HEK293 (cell line): ENCODE results near the gene GOLIM4.

Source experiments
- ZNF174 ChIP-seq: fragments of 450-650 bp; formaldehyde crosslinking; IDR thresholded peaks from 2 replicates; pipeline ENCODE4 v1.5.0; 2017; ENCODE audit warnings: missing biosample characterization, mild to moderate bottlenecking, missing genetic modification characterization
- ZNF214 ChIP-seq: fragments of 450-650 bp; formaldehyde crosslinking; IDR thresholded peaks from 2 replicates; pipeline ENCODE4 v1.5.1; 2017; ENCODE audit warnings: missing biosample characterization, mild to moderate bottlenecking, missing genetic modification characterization, borderline replicate concordance
- ZNF830 ChIP-seq: fragments of 450-650 bp; IDR thresholded peaks from 2 replicates; pipeline ENCODE4 v1.5.0; 2018; ENCODE audit warnings: missing biosample characterization, missing genetic modification characterization, low read depth, mild to moderate bottlenecking, moderate library complexity
- TF ChIP-seq, protein P1 (sequence below): fragments of 450-650 bp; formaldehyde crosslinking; IDR thresholded peaks from 2 replicates; pipeline ENCODE4 v1.5.1; 2016; ENCODE audit warnings: missing biosample characterization, missing genetic modification characterization
- TF ChIP-seq, protein P2 (sequence below): fragments of 450-650 bp; formaldehyde crosslinking; IDR thresholded peaks from 2 replicates; pipeline ENCODE4 v1.5.1; 2016; ENCODE audit warnings: missing biosample characterization, missing genetic modification characterization
- TF ChIP-seq, protein P3 (sequence below): fragments of 450-650 bp; formaldehyde crosslinking; IDR thresholded peaks from 2 replicates; pipeline ENCODE4 v1.5.1; 2016; ENCODE audit warnings: missing biosample characterization, missing genetic modification characterization

DNA sequence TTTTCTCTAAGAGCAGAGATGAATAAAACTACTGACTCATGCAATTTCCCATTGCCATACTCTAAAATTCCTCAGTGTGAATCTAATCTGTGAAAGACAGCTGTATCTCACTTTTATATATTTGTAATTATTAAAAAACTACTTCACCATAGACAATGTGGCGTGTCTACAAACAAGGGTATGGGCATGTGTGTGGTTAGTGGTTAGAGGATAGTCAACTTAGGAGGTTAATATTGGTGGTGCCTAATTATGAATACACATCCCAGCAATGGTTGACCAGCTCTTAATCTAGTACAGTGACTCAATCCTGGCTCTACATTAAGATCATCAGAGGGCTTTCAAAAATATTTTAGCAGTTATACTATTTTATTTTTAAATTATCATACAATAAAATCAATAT is 94.5 kb downstream of the GOLIM4 start:
- TF ChIP-seq, protein P1, sequence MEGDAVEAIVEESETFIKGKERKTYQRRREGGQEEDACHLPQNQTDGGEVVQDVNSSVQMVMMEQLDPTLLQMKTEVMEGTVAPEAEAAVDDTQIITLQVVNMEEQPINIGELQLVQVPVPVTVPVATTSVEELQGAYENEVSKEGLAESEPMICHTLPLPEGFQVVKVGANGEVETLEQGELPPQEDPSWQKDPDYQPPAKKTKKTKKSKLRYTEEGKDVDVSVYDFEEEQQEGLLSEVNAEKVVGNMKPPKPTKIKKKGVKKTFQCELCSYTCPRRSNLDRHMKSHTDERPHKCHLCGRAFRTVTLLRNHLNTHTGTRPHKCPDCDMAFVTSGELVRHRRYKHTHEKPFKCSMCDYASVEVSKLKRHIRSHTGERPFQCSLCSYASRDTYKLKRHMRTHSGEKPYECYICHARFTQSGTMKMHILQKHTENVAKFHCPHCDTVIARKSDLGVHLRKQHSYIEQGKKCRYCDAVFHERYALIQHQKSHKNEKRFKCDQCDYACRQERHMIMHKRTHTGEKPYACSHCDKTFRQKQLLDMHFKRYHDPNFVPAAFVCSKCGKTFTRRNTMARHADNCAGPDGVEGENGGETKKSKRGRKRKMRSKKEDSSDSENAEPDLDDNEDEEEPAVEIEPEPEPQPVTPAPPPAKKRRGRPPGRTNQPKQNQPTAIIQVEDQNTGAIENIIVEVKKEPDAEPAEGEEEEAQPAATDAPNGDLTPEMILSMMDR = no peak
- TF ChIP-seq, protein P2, sequence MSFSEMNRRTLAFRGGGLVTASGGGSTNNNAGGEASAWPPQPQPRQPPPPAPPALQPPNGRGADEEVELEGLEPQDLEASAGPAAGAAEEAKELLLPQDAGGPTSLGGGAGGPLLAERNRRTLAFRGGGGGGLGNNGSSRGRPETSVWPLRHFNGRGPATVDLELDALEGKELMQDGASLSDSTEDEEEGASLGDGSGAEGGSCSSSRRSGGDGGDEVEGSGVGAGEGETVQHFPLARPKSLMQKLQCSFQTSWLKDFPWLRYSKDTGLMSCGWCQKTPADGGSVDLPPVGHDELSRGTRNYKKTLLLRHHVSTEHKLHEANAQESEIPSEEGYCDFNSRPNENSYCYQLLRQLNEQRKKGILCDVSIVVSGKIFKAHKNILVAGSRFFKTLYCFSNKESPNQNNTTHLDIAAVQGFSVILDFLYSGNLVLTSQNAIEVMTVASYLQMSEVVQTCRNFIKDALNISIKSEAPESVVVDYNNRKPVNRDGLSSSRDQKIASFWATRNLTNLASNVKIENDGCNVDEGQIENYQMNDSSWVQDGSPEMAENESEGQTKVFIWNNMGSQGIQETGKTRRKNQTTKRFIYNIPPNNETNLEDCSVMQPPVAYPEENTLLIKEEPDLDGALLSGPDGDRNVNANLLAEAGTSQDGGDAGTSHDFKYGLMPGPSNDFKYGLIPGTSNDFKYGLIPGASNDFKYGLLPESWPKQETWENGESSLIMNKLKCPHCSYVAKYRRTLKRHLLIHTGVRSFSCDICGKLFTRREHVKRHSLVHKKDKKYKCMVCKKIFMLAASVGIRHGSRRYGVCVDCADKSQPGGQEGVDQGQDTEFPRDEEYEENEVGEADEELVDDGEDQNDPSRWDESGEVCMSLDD = no peak
- no peak for TF ChIP-seq ZNF174 (tag by site-specific recombination)
- no peak for TF ChIP-seq ZNF214
- TF ChIP-seq, protein P3, sequence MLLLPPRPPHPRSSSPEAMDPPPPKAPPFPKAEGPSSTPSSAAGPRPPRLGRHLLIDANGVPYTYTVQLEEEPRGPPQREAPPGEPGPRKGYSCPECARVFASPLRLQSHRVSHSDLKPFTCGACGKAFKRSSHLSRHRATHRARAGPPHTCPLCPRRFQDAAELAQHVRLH (tag by site-specific recombination) = no peak
- TF ChIP-seq ZNF830 (tag by site-specific recombination) = no peak
